Upper lobe of left lung (tissue), 6 donors: ENCODE measurements around the gene PREX1. TPM values are rescaled to one million over a fixed set of nuclear protein-coding genes. Genes with fewer than 3 reads are reported as not detected.
A peak's percentile ranks its signal among the peaks of the same experiment; 100 is the strongest.

Source experiments
- ATAC-seq, 2 donors: fragments of 200-7000 bp; cut with Tn5 transposase; one replicate each; pipeline ENCODE4 v1.9.1; 2022; ENCODE audit warnings: mild to moderate bottlenecking in 2 of 2, moderate library complexity in 2 of 2; ENCODE audit not compliant: low FRiP score in 2 of 2
- DNase-seq, 2 donors: peaks; one replicate each; pipeline ENCODE4 v3.0.0-alpha.2; 2019 to 2020
- H3K27ac ChIP-seq, 4 donors: fragments of 200-600 bp; sonication (generic); one replicate each; pipeline ENCODE4 v1.5.1; 2016 to 2019
- H3K27me3 ChIP-seq, 4 donors: fragments of 200-600 bp; sonication (generic); one replicate each; pipeline ENCODE4 v1.5.1; 2017 to 2019
- H3K36me3 ChIP-seq, 4 donors: fragments of 200-600 bp; sonication (generic); one replicate each; pipeline ENCODE4 v1.5.1; 2016 to 2019
- H3K4me1 ChIP-seq, 4 donors: fragments of 200-600 bp; sonication (generic); one replicate each; pipeline ENCODE4 v1.5.1; 2018 to 2019
- H3K4me3 ChIP-seq, 4 donors: fragments of 200-600 bp; sonication (generic); one replicate each; pipeline ENCODE4 v1.5.1; 2017 to 2019; ENCODE audit warnings: mild to moderate bottlenecking in 2 of 4, moderate library complexity in 1 of 4
- H3K9me3 ChIP-seq, 4 donors: fragments of 200-600 bp; sonication (generic); one replicate each; pipeline ENCODE4 v1.5.1; 2018 to 2019
- EP300 ChIP-seq, 4 donors: sonication (generic); formaldehyde crosslinking; IDR thresholded peaks; one replicate each; pipeline ENCODE4 v1.5.1; 2017; ENCODE audit warnings: antibody characterized with exemption in 4 of 4, control low read depth in 2 of 4
- POLR2A ChIP-seq, 4 donors: fragments of 450-650 bp; IDR thresholded peaks; one replicate each; pipeline ENCODE4 v1.5.1; 2016 to 2017; ENCODE audit warnings: antibody characterized with exemption in 4 of 4, mild to moderate bottlenecking in 2 of 4
- POLR2AphosphoS5 ChIP-seq, 2 donors: sonication (generic); formaldehyde crosslinking; IDR thresholded peaks; one replicate each; pipeline ENCODE4 v1.5.1; 2017; ENCODE audit warnings: antibody characterized with exemption in 2 of 2
- WGBS, 2 donors: methylation state at CpG; one replicate each; pipeline ENCODE4 v1.1.5; 2017 to 2018; 5-methylcytosine and 5-hydroxymethylcytosine counted together
- total RNA-seq, 6 donors: library from RNA; depleted of rRNA in 4 of 6; stranded (reverse); fragments of >200 nt in 4 of 6; gene quantifications; one replicate each; pipeline versions ENCODE4 v1.1.0 to v1.2.1, GENCODE V29; 2016 to 2021
- TF ChIP-seq, protein P1 (sequence below), 6 experiments: fragments of 450-650 bp in 4 of 6; fragments of 200-600 bp in 2 of 6; sonication (generic) in 2 of 6; IDR thresholded peaks; one replicate each; pipeline ENCODE4 v1.5.1; 2016 to 2019; ENCODE audit warnings: antibody characterized with exemption in 6 of 6
- donor health status: DM: no; HTN: no; CAD: no; lungs with moderate emphysema.
- donor health status: DM: no; HTN: yes; CAD: no; lungs with severe emphysema.

Gene PREX1
- total RNA-seq, 6 donors from 2014 or later, result 42.8 to 177 (median 74.6) TPM

- no peaks in the 10 kb centered on the region for H3K9me3 ChIP-seq
- H3K27ac ChIP-seq, result no peak overlapping the region
- H3K4me3 ChIP-seq, result no peak overlapping the region
- 84 to 91% methylated on average over 9 to 13 of the region's 13 CpGs for WGBS, 2 donors
- TF ChIP-seq EP300 (IDR thresholded peaks at IDR 0.05) (no peak), POLR2AphosphoS5 (IDR thresholded peaks at IDR 0.05) (no peak), POLR2A (IDR thresholded peaks at IDR 0.05) (no peak)
- TF ChIP-seq, protein P1, sequence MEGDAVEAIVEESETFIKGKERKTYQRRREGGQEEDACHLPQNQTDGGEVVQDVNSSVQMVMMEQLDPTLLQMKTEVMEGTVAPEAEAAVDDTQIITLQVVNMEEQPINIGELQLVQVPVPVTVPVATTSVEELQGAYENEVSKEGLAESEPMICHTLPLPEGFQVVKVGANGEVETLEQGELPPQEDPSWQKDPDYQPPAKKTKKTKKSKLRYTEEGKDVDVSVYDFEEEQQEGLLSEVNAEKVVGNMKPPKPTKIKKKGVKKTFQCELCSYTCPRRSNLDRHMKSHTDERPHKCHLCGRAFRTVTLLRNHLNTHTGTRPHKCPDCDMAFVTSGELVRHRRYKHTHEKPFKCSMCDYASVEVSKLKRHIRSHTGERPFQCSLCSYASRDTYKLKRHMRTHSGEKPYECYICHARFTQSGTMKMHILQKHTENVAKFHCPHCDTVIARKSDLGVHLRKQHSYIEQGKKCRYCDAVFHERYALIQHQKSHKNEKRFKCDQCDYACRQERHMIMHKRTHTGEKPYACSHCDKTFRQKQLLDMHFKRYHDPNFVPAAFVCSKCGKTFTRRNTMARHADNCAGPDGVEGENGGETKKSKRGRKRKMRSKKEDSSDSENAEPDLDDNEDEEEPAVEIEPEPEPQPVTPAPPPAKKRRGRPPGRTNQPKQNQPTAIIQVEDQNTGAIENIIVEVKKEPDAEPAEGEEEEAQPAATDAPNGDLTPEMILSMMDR (IDR thresholded peaks at IDR 0.05), result no peak
- no peaks in the 10 kb centered on the region for H3K36me3 ChIP-seq
- DNase-seq (no peak), ATAC-seq (no peak)
- H3K4me1 ChIP-seq, result peaks cover 17 to 24% (median 20%) of the 10 kb centered on the region in 4 donors
- H3K27me3 ChIP-seq, result no peaks in the 10 kb centered on the region
These were observed 209.7 kb downstream of the PREX1 start for GRCh38 chr20:48618052-48618451.

DNA sequence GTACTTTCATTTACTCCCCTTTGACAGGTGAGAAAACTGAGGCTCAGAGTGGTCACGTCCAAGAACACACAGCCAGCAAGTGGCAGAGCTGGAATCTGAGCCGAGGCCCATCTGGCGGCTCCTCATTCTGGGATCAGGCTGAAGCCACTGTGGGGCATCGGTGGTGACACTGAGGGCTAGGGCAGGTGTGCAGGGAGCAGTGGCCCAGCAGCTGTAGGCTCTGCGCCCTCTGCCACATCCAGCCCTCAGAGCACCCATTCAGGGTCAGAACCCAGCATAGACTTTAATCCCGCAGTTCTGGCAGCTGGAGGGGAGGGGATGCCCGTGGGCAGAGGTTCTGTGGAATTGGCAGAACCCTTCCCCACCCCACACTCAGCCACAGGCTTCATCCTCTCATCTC, 210.3 kb downstream of the PREX1 start:
- H3K4me3 ChIP-seq, result no peak overlapping the region
- H3K9me3 ChIP-seq, result no peaks in the 10 kb centered on the region
- ATAC-seq (no peak), DNase-seq (no peak)
- H3K27ac ChIP-seq, result no peak overlapping the region
- peaks cover 17 to 24% (median 20%) of the 10 kb centered on the region in 4 donors for H3K4me1 ChIP-seq
- no peak for TF ChIP-seq EP300 (IDR thresholded peaks at IDR 0.05)
- 80 to 91% methylated on average over 1 to 7 of the region's 7 CpGs for WGBS, 2 donors
- H3K27me3 ChIP-seq, result no peaks in the 10 kb centered on the region
- H3K36me3 ChIP-seq, result no peaks in the 10 kb centered on the region

DNA sequence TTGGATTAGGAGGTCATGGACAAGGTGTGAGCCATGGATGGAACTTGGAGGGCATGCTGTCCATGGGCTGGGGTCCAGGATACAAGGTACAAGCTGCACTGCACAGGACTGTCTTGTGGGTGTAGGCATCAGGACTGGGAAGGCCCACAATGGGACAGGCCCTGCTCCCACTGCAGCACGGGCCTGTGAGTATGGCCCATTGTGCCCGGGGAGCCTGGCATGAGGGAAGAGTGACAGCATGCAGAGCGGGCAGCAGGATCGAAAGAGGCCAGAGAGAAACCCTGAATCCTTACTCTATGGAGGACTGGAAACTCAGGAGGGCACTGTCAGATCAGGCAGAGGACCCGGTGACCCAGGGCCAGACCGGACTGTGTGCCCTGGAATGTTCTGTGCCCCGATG, 211.3 kb downstream of the PREX1 start:
- ATAC-seq, result no peak
- WGBS, 2 donors, result 74 to 85% methylated on average over 5 to 7 of the region's 7 CpGs
- H3K36me3 ChIP-seq, result no peaks in the 10 kb centered on the region
- no peak overlapping the region for H3K4me3 ChIP-seq
- H3K9me3 ChIP-seq, result no peaks in the 10 kb centered on the region
- peaks cover 13 to 17% (median 15%) of the 10 kb centered on the region in 4 donors for H3K4me1 ChIP-seq
- no peaks in the 10 kb centered on the region for H3K27me3 ChIP-seq
- no peak for TF ChIP-seq EP300 (IDR thresholded peaks at IDR 0.05)
- TF ChIP-seq POLR2A (IDR thresholded peaks at IDR 0.05), result no peak
- TF ChIP-seq, protein P1 (IDR thresholded peaks at IDR 0.05), result no peak
- no peak for TF ChIP-seq POLR2AphosphoS5 (IDR thresholded peaks at IDR 0.05)
- no peak for DNase-seq
- no peak overlapping the region for H3K27ac ChIP-seq

DNA sequence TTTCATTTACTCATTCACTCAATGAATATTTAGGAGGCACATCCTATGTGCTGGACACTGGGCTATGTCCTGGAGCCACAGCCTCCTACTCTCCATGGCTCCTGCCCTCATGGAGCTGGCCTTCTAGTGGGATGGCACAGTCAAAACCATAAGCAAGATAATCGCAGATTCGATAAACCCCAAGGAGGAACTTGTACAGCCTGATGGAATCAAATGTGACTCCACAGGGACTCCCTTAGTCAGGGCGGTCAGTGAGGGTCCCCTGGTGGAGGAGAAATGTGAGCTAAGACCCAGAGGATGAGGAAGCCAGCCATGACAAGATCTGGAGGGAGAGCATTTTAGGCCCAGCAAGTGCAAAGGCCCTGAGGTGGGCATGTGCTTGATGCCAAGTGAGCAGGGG, 211.9 kb downstream of the PREX1 start:
- WGBS, 2 donors, result 82 to 94% methylated on average over 3 of the region's 3 CpGs
- Histone ChIP-seq H3K27me3 (no peaks in the 10 kb centered on the region), H3K36me3 (no peaks in the 10 kb centered on the region), H3K4me1 (peaks cover 6 to 11% (median 9%) of the 10 kb centered on the region in 4 donors), H3K9me3 (no peaks in the 10 kb centered on the region), H3K27ac (no peak overlapping the region), H3K4me3 (no peak overlapping the region)
- ATAC-seq, result no peak
- no peak for TF ChIP-seq EP300 (IDR thresholded peaks at IDR 0.05)
- TF ChIP-seq POLR2AphosphoS5 (IDR thresholded peaks at IDR 0.05), result no peak
- TF ChIP-seq, protein P1 (IDR thresholded peaks at IDR 0.05), result no peak
- no peak for TF ChIP-seq POLR2A (IDR thresholded peaks at IDR 0.05)
- no peak for DNase-seq

- DNase-seq, result peak in 1 of 2 donors; percentile 19
- no peak overlapping the region for H3K27ac ChIP-seq
- H3K9me3 ChIP-seq, result no peaks in the 10 kb centered on the region
- no peaks in the 10 kb centered on the region for H3K4me1 ChIP-seq
- no peaks in the 10 kb centered on the region for H3K36me3 ChIP-seq
- TF ChIP-seq POLR2A (IDR thresholded peaks at IDR 0.05), result no peak
- TF ChIP-seq, protein P1 (IDR thresholded peaks at IDR 0.05), result no peak
- no peak for TF ChIP-seq EP300 (IDR thresholded peaks at IDR 0.05)
- H3K4me3 ChIP-seq, result no peak overlapping the region
- WGBS, 2 donors, result 70 to 83% methylated on average over 12 of the region's 12 CpGs
- ATAC-seq, result no peak
- H3K27me3 ChIP-seq, result no peaks in the 10 kb centered on the region
These were observed 213.1 kb downstream of the PREX1 start for GRCh38 chr20:48614593-48615274.
